HepG2 (cell line): ENCODE data around the gene TMEM95. TPM values are rescaled to one million over a fixed set of nuclear protein-coding genes. Genes with fewer than 3 reads are reported as not detected.
A peak's percentile ranks its signal among the peaks of the same experiment; 100 is the strongest.

Source experiments
- ATF7-NPFF ChIP-seq: sonication (generic); formaldehyde crosslinking; IDR thresholded peaks from 2 replicates; pipeline ENCODE4 v1.8.1; 2023; ENCODE audit warnings: mild to moderate bottlenecking, low read depth, missing genetic modification reagents, moderate library complexity
- DMTF1 ChIP-seq: sonication (generic); formaldehyde crosslinking; IDR thresholded peaks from 2 replicates; pipeline ENCODE4 v1.4.0; 2020; ENCODE audit warnings: mild to moderate bottlenecking, missing genetic modification reagents
- DZIP1 ChIP-seq: sonication (generic); formaldehyde crosslinking; IDR thresholded peaks from 2 replicates; pipeline ENCODE4 v1.5.0; 2020; ENCODE audit warnings: mild to moderate bottlenecking, missing genetic modification reagents
- GATA4 ChIP-seq: sonication (generic); IDR thresholded peaks from 2 replicates; pipeline ENCODE4 v1.6.1; 2016; ENCODE audit warnings: antibody characterized with exemption, low read depth, borderline replicate concordance
- HMGXB3 ChIP-seq: sonication (generic); formaldehyde crosslinking; IDR thresholded peaks from 2 replicates; pipeline ENCODE4 v1.4.0; 2020; ENCODE audit warnings: missing genetic modification reagents, borderline replicate concordance
- MXI1 ChIP-seq: IDR thresholded peaks from 3 replicates; pipeline ENCODE4 v1.6.1; 2012; ENCODE audit warnings: low read depth, low read length, inconsistent platforms, borderline replicate concordance
- NCOA5 ChIP-seq: sonication (generic); formaldehyde crosslinking; IDR thresholded peaks from 2 replicates; pipeline ENCODE4 v1.4.0; 2020; ENCODE audit warnings: missing genetic modification reagents
- NR3C1 ChIP-seq: sonication (generic); formaldehyde crosslinking; IDR thresholded peaks from 2 replicates; pipeline ENCODE4 v1.4.0; 2020; ENCODE audit warnings: missing genetic modification reagents
- PHF21A ChIP-seq: sonication (generic); formaldehyde crosslinking; IDR thresholded peaks from 2 replicates; pipeline ENCODE4 v1.5.0; 2020; ENCODE audit warnings: mild to moderate bottlenecking, missing genetic modification reagents
- REXO4 ChIP-seq: sonication (generic); formaldehyde crosslinking; IDR thresholded peaks from 2 replicates; pipeline ENCODE4 v1.8.0; 2022; ENCODE audit warnings: missing genetic modification reagents, mild to moderate bottlenecking, borderline replicate concordance
- SNAPC2 ChIP-seq: sonication (generic); formaldehyde crosslinking; IDR thresholded peaks from 2 replicates; pipeline ENCODE4 v1.8.1; 2022; ENCODE audit warnings: mild to moderate bottlenecking, missing genetic modification reagents
- TBL1XR1 ChIP-seq: fragments of 150-350 bp; IDR thresholded peaks from 2 replicates; pipeline ENCODE4 v1.6.1; 2014; ENCODE audit warnings: borderline replicate concordance, low read length; ENCODE audit not compliant: partially characterized antibody
- TEF ChIP-seq: sonication (generic); formaldehyde crosslinking; IDR thresholded peaks from 2 replicates; pipeline ENCODE4 v1.5.0; 2020; ENCODE audit warnings: missing genetic modification reagents
- ZMYM4 ChIP-seq: sonication (generic); formaldehyde crosslinking; IDR thresholded peaks from 2 replicates; pipeline ENCODE4 v1.8.1; 2023; ENCODE audit warnings: mild to moderate bottlenecking, missing genetic modification reagents
- ZNF382 ChIP-seq: sonication (generic); formaldehyde crosslinking; IDR thresholded peaks from 2 replicates; pipeline ENCODE4 v1.5.0; 2020; ENCODE audit warnings: missing genetic modification reagents, mild to moderate bottlenecking, borderline replicate concordance
- ZNF431 ChIP-seq: sonication (generic); formaldehyde crosslinking; IDR thresholded peaks from 2 replicates; pipeline ENCODE4 v1.9.0; 2022; ENCODE audit warnings: missing genetic modification reagents, low read depth, mild to moderate bottlenecking, borderline replicate concordance
- ZNF780A ChIP-seq: sonication (generic); formaldehyde crosslinking; IDR thresholded peaks from 2 replicates; pipeline ENCODE4 v1.8.0; 2022; ENCODE audit warnings: mild to moderate bottlenecking, missing genetic modification reagents, moderate library complexity
- ZNF841 ChIP-seq: sonication (generic); formaldehyde crosslinking; IDR thresholded peaks from 2 replicates; pipeline ENCODE4 v1.8.1; 2023; ENCODE audit warnings: missing genetic modification reagents, borderline replicate concordance
- polyA plus RNA-seq, 8 experiments: library from polyadenylated mRNA; depleted of rRNA in 3 of 8; stranded (reverse) in 7 of 8; unstranded in 1 of 8; fragments of >200 nt; fragmentation: Illumina TruSeq in 4 of 8; extraction: Trizol in 4 of 8; gene quantifications; 2 replicates each; pipeline versions ENCODE4 v1.2.1 to v1.2.3, GENCODE V29; 2011 to 2016; ENCODE audit warnings: low read depth in 4 of 8, missing spikeins in 1 of 8, mixed read lengths in 1 of 8; ENCODE audit not compliant: insufficient read depth in 1 of 8
- total RNA-seq, 5 experiments: library from RNA; depleted of rRNA; stranded (reverse); fragments of >200 nt; fragmentation: Illumina TruSeq; extraction: Trizol; gene quantifications; 2 replicates each; pipeline ENCODE4 v1.2.3, GENCODE V29; 2016; ENCODE audit warnings: low read depth in 1 of 5

TMEM95 gene
- total and polyA plus RNA-seq, 2 of the 13 experiments (the other 11 are each of a cell fraction or from before 2014, with no cell fraction given) = not detected

- TF ChIP-seq ZNF780A (CRISPR knock-in tag) = no peak
- no peak for TF ChIP-seq REXO4 (CRISPR knock-in tag)
- TF ChIP-seq NCOA5 (CRISPR knock-in tag) = 0 out of 2 replicates have a peak, but pooled peaks have one; percentile 79
- no peak for TF ChIP-seq ZNF382 (CRISPR knock-in tag)
- TF ChIP-seq ZNF431 = 0 out of 2 replicates have a peak, but pooled peaks have one; percentile 46
- no peak; the same call in 1 of the 2 replicates for TF ChIP-seq ZMYM4 (CRISPR knock-in tag)
- TF ChIP-seq HMGXB3 (CRISPR knock-in tag) = no peak; the same call in 1 of the 2 replicates
- no peak for TF ChIP-seq DZIP1 (CRISPR knock-in tag)
- TF ChIP-seq GATA4 = no peak
- no peak for TF ChIP-seq ZNF841 (CRISPR knock-in tag)
- TF ChIP-seq NR3C1 (CRISPR knock-in tag) = no peak
- no peak for TF ChIP-seq DMTF1 (CRISPR knock-in tag)
- TF ChIP-seq TBL1XR1 = no peak
- TF ChIP-seq SNAPC2 (CRISPR knock-in tag) = peak; percentile 66
- TF ChIP-seq TEF (CRISPR knock-in tag) = peak; percentile 43; the same call in 1 of the 2 replicates
- peak; percentile 34; the same call in 1 of the 2 replicates for TF ChIP-seq ATF7-NPFF
- TF ChIP-seq MXI1 = peak; percentile 74; the same call in 1 of the 3 replicates
- peak; percentile 39; the same call in 1 of the 2 replicates for TF ChIP-seq PHF21A (CRISPR knock-in tag)
Observed at GRCh38 chr17:7314719-7315569, 40.0 kb upstream of the TMEM95 start, which contains the start of gene GPS2 (continued).
